LNCAP (cell line): Measurements from ENCODE around the gene SLC9A8.

ENCODE experiments used
- CTCF ChIP-seq: fragments of 450-650 bp; IDR thresholded peaks from 2 replicates; pipeline ENCODE4 v1.5.1; 2017; ENCODE audit warnings: mild to moderate bottlenecking

SLC9A8 gene

GRCh38 chr20:49831022-49831769 is 18.6 kb downstream of the SLC9A8 start:
- no peak for TF ChIP-seq CTCF

GRCh38 chr20:49831770-49832631 is 19.4 kb downstream of the SLC9A8 start:
- no peak for TF ChIP-seq CTCF

GRCh38 chr20:49832632-49833327 is 20.2 kb downstream of the SLC9A8 start:
- no peak for TF ChIP-seq CTCF

GRCh38 chr20:49833483-49833882 is 20.9 kb downstream of the SLC9A8 start:
- no peak for TF ChIP-seq CTCF

- no peak for TF ChIP-seq CTCF
These were observed 22.4 kb downstream of the SLC9A8 start for GRCh38 chr20:49835031-49835430.

GRCh38 chr20:49838546-49838945 is 25.9 kb downstream of the SLC9A8 start:
- TF ChIP-seq CTCF, result no peak

GRCh38 chr20:49843139-49843538 is 30.5 kb downstream of the SLC9A8 start:
- no peak for TF ChIP-seq CTCF
